HG03064 (cell line): ENCODE results near the gene DMAP1.

Experiments used
- ATAC-seq: cut with Tn5 transposase; IDR thresholded peaks from one replicate; pipeline ENCODE4 v1.9.1; 2021; ENCODE audit warnings: low read depth; ENCODE audit not compliant: unreplicated experiment

DMAP1 gene

DNA sequence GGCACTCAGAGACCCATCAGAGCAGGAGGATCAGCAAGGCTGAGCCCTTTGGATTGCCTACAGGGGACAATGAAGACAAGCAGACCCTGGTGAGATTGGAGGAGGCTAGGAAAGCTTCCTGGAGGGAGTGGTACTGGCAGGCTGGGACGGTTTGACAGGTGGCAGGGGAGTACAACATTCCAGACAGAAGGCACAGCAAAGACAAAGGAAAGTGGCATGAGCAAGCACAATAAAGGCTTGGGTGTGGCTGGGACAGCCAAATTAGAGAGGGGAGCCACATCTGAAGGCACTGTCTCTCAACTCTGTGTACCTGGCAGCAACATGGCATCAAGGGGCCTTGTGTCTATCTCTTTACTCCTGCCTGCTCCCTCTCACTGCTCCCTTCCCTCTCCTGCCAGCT lies 38.2 kb downstream of the DMAP1 start:
- ATAC-seq = no peak

DNA sequence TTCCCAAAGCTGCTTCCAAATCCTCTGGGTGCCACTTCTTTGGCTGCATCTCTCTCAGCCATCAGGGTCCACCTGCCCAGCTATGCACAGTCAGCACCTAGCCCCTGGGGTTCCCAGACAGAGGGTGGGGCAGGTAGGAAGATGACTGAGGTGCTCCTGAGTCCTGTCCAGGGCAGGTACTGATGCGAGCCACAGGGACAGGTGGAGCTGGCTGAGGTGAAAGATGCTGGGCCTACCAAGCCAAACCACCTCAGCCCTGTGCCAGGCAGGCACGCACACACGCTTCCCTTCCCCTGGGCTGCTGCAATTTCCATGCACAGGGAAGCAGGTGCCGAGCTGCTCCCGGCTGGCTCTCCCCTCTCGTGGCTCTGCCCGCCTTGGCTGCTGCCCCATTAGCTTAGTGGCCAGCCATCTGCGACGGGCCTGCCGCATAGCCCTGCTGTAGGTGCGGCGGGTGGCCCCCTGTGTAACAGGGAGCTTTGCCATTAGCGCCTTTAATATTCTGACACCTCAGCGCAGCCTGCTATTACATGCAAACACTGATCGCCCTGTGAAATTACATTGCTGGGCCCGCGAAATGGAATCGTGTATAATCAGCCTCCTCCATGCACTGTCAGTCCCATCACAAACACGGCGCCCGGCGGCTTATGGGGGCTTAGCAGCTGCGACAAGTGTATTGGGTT lies 38.9 kb downstream of the DMAP1 start:
- ATAC-seq = no peak

DNA sequence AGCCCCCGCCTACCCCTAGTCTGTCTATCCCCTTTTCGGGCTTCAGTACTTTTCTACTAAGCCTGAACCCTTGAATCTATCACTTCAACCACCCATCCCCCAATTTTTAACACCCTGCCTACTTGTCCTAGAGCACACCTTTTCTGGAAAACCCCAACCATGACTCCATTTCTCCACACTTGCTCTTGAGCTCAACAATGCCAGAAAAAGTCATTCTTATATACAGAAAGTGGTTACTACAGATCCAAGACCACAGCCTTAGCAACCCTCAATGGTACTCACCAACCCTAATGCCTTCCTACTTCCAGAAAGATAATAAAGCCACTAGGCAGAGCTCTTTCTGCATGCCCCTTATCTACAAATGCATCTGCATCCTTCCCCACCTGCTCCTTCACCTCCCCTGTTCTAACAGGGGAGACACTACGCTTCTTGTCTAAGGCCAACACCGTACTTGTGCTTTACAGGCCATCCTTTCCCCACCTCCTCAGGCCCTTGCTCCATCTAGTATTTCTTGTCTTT lies 41.2 kb downstream of the DMAP1 start:
- no peak for ATAC-seq

DNA sequence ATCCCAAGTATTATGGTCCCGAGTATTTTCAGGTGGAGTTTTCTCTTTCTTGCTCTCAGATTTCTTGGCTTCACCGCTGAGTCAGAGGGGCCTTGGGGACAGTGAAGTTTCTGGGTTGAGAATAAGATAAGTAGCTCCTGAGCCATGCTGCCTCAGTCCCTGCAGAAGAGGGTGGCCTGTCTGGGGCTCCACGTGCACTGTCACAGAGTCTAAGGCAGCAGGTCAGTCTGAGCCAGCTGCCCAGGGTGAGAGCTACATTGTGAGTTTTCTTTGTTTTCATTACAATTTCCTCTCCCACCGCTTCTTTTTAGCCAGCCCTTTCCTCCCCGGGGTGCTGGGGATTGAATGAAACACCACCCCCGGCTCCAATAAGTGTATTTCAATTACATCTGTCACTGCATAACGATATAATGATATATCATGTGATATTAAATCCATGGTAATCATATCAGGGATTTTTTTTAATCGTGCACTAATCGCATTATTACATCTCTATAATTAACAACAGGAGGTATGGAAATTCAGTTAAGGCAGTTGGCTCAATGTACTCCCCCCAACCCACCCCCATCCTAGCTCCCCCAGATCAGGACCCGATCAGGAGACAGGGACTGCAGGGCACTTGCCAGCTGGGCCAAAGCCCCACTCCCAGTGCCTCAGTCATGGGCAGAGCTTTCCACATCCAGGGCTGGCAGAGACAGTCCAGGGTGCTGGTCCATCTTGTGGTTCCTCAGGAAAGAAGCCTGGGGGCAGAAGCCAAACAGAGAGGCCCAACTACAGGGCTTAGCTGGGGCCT lies 43.7 kb downstream of the DMAP1 start:
- no peak for ATAC-seq

DNA sequence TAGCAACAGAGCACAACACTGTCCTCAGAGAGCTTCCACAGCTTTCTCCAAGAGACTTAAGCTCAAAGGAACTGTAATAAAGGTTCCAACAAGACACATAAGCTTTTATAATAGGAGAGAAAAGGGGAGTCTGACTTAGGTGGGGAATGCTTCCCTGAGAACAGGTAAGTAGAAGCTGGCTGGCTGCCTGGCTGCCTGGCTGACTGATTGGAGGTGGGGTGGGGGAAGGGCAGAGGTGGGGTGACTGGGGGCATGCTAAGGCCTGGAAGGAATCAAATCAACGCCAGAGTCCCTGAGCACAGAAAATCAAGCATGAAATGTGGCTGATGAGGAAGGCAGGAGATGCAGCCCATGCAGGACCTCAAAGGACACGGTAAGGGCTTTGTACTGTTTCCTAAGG lies 45.8 kb downstream of the DMAP1 start:
- no peak for ATAC-seq

DNA sequence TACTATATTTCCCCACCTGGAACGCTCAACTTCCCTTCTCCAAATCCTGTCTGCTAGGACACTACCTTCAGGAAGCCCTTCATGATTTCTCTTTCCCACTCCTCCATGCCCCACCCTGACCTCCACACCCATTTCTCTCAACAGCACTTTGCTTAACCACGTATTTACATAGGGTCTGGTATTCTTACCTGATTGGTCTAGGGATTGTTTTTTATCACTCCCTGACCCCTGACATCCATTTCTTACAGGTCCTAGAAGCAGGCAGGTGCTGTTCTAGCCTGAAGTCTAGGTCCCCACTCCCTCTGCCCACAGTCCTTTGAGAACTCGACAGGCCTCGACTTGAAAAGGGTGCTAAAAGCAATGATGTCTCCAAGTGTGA lies 47.5 kb downstream of the DMAP1 start:
- no peak for ATAC-seq

DNA sequence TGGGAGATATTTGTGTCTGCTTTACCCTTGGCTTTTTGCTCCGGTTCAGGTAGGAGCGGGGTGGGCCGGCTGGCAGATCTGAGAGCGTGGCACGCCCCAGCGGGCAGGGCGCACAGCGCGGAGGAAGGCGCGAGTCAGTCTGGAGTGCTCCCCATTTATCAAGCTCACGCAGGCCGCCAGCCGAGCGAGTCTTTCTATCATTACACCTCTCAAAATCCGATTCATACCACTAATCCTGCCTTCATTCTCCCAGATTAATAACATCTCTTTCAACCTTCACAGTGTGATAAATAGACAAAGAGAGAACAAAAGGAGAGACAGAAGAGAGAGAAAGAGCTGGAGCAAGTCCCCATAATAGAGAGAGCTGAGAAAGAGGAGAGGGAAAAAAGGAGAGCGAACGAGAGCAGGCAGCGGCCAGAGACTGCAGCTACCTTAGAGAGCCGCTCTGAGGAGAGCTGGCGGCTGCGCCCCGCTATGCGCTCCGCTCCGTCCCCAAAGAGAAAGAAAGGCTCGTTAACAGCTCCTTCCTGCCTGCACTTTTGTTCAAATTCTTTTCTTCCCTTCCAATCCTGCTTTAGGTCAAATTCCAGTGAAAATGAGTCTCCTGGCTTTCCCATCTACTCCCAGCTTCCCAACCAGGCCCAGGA lies 48.0 kb downstream of the DMAP1 start:
- ATAC-seq = no peak

DNA sequence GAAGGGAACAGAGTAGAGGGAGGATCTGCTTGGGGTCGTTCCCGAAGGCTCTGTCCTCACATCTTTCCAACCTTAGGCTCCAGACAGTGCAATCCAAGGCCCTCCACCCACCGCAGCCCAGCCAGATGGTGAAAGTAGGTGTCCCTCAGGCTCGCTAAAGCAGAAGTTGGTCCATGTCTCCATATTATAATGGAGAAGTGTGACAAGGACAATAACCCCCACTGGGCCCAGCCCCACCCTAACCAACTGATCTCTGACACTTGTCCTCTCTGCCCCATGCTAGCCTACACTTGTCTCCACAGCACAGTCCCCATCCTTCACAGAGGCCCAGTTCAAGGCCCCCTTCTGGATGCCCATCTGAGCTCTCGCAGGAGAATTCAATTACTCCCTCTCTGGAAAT lies 48.7 kb downstream of the DMAP1 start:
- no peak for ATAC-seq

DNA sequence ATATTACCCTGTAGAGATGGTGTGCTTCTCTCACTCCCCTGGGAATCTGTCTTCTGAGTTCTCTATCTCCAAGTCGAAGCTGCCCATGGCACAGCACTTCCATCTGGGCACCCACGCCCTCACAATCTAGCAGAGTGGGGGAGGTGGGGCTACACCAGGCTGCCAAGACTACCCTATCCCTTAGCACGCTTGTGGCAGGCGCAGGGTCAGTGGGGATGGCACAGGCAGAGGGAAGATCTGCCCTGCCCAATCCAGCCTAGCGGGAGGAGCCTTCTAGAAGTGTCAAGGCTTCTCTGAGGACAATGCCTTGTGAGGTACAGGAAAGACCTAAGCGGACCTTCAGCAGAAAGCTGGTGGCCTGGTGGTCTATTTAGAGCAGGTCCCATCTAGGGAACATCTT lies 49.1 kb downstream of the DMAP1 start:
- ATAC-seq = no peak

DNA sequence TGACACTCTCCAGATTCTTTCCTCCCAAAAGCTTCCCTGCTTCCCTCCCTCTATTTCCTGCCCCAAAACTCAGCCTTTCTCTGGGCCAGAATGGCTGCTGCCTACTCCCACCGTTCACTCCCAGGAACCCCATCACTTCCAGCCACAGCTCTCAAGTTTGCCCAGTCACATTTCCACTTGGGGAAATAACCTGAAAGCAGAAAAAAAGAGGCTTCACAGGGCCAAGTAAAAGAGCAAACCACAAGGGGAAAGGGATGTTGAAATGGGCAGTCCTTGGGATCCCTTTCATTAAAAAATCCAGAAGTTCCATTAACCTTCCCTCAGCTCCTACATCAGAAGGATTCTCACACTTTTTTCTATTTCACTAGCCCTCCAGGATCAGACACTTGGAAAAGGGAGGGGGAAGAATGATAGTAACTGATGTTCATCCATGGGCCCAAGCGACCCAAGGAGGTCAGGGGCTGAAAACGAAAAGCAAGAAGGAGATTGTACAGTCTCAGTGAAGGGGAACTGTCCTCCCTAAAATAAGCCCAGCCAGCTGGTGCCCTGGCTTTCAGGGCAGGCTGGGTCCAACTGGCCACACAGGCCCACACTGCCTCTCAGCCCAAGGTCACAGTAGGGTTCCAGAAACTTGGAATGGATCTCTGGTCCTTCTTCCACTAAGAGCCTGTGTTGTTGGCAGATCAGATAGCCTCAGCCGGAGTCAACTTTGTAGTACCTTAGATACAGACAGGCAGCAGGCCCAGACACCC lies 49.7 kb downstream of the DMAP1 start:
- no peak for ATAC-seq

DNA sequence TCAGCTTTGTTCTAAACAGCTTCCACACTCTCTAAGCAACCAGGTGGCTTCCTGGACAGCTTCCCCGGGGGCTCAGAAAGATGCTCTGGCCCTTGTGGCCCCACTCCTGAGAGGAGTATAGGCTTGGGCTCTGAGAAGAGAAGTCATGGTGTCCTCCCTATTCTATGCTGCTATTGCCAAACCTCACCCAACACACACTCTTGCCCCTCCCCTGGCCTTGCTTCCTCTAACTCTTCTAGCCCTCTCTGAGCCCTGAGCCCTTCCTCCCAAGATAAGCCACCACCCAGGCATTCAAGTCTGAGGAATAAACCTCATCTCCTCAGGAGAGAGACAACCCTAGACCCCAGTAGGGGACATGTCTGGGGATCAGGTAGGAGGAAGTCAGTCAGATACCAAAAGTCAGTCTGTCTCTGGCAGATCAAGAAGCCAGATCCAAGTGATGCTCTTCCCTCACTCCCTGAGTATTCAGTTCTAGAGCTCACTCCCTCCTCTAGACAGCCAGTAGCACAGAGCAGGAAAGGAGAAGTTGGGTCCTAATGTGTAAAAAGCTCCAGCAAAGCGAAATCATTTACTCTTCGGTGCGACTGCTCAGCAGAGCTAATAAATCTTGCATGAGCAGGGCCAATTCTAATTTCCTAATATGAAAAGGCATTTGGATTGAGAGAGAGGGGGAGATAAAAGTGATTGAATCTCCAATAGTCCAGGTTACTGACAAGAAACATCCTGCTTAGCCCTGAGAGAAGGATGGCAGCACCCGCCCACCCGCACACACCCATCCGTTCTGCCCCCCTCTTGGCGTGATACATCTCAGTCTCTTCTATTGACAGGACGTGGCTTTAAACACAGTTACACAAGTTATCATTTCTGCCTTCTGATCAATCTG lies 50.5 kb downstream of the DMAP1 start:
- no peak for ATAC-seq

DNA sequence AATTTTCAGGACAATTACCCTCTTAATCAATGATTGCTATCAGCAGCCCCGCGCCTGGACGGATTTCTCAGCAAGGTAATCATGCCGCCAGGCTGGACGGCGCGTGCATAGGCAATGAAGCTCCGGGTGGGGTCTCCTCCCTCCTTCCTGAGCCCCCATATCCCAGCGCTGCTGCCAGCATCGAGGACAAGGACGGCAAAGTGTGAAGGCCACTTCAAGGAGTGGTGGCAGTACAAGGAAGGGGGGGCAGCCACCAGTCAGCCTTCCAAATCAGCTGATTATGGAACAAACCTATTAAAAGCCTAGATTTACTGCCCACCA lies 51.1 kb downstream of the DMAP1 start:
- ATAC-seq = no peak

DNA sequence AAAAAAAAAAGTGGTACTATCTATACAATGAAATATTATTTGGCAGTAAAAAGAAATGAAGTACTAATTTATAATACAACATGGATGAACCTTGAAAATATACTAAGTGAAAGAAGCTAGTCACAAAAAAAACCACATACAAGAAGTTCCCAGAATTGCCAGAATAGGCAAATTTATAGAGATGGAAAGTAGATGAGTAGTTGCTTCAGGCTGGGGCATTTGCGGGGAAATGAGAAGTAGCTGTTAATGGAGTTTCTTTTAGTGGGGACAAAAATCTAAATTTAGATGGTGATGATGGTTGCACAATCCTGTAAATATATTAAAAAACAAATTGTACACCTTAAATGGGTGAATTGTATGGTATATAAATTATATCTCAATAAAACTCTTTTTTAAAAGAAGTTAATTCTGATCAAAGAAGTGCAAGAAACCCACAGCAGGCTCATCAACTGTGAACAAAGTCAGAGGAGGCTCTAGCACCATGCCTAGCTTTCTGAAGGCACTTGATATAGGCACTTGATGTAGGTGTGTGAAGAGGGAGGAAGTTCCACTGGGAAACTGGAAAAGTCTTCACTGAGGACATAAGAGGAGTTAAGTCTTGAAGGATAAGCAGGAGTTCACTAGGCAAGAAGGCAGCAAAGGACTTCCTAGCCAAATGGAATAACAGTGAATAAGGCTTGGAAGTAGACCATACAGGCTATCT lies 52.5 kb downstream of the DMAP1 start:
- no peak for ATAC-seq

DNA sequence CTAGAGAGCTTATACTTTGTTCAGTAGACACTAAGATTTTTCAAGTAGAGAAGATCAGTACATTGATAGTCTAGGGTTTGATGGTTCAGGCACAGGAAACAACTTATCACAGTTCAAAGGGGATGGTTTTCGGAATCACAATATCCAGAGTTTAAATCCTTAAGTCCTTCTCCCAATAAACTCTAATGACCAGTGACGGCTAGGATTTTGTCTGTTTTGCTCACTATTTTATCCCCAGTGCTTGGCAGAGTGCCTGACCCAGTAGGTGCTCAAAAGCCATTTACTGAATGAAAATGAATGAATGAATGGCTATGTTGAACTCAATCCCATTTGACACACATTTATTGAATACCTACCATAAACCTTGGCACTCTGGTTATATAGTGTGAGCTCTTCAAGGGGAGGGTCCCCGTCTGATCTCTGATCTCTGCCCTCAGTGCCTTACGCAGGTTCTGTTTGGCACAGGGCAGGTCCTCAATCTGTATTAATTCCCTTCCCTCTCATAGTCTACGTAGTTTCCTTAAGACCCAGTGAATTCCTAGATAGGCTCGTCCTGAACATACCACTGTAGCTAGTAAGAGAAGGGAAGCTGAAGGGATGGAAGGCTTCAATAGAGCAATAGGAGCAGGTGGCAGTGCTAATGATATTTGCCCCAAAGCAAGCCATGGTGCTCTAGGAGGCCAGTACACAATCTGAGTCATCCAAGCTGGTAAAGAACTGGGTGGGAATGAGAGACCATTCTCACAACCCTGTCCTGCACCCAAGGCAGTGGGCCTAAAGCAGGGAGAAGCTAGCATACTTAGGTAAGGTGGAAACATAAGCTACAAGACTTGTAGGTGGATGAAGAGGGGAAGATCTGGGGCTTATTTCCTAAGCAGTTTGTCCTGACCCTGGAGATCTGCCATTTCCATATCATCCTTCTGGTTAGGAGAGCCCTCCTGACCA lies 53.4 kb downstream of the DMAP1 start:
- no peak for ATAC-seq

DNA sequence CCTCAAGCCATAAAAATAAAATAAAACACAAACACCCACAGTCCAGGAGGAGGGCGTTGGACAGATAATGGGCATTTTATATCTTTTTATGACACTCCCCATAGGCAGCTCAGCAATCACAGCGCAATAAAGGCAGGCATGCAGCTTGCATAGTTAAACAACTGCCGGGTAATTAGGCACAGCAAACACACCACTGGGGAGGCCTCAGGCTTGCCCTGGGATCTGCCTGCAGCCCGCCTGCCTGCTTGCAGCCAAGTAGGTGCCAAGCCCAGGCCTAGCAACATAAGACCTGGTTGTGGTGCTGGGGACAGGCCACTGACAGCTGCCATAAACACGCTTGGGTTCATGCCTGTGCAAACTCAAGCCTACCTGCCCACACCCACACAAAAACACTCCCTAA lies 54.2 kb downstream of the DMAP1 start:
- no peak for ATAC-seq

DNA sequence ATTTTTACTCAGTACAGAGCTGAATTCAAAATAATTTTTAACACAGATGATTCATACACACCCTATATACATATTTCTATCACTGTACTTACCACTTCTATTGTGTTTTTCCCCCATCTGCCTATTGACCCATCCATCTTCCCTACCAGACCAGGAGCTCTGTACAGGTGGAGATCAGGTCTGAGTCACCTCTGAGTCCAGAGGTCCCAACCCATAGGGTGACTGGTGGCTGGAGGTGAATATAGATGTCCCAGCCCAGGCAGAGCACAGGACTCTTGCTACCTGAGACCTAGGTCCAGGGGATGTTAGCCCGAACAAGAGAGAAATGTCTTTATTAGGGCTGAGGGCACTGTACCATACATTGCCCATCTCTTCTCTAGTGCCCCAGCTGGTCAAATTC lies 54.8 kb downstream of the DMAP1 start:
- no peak for ATAC-seq
